Tibial nerve (tissue), 4 donors: ENCODE measurements around the gene RXYLT1. TPM values are rescaled to one million over a fixed set of nuclear protein-coding genes. Genes with fewer than 3 reads are reported as not detected.

Experiments used
- DNase-seq, 2 donors: peaks; one replicate each; pipeline ENCODE4 v3.0.0-alpha.2; 2019; ENCODE audit warnings: low spot score in 2 of 2
- H3K27ac ChIP-seq, 4 donors: fragments of 200-600 bp; sonication (generic) in 3 of 4; one replicate each; pipeline ENCODE4 v1.5.1; 2017 to 2019; ENCODE audit warnings: mild to moderate bottlenecking in 1 of 4
- H3K27me3 ChIP-seq, 2 donors: fragments of 200-600 bp; sonication (generic) in 1 of 2; one replicate each; pipeline versions ENCODE4 v1.5.1 to v1.6.0; 2017 to 2019
- H3K36me3 ChIP-seq, 3 donors: fragments of 200-600 bp; sonication (generic); one replicate each; pipeline ENCODE4 v1.5.1; 2018 to 2019
- H3K4me1 ChIP-seq, 4 donors: fragments of 200-600 bp; sonication (generic) in 3 of 4; one replicate each; pipeline ENCODE4 v1.5.1; 2017 to 2019
- H3K4me3 ChIP-seq, 4 donors: fragments of 200-600 bp; sonication (generic) in 3 of 4; one replicate each; pipeline ENCODE4 v1.5.1; 2017 to 2019; ENCODE audit warnings: mild to moderate bottlenecking in 1 of 4, moderate library complexity in 1 of 4
- H3K9me3 ChIP-seq, 4 donors: fragments of 200-600 bp; sonication (generic) in 3 of 4; one replicate each; pipeline ENCODE4 v1.5.1; 2017 to 2019
- CTCF ChIP-seq, 5 experiments: fragments of 200-600 bp in 3 of 5; fragments of 450-650 bp in 2 of 5; sonication (generic) in 3 of 5; IDR thresholded peaks; one replicate each; pipeline ENCODE4 v1.5.1; 2016 to 2019; ENCODE audit warnings: antibody characterized with exemption in 5 of 5, mild to moderate bottlenecking in 3 of 5, moderate library complexity in 2 of 5
- EP300 ChIP-seq, 2 donors: sonication (generic); formaldehyde crosslinking; IDR thresholded peaks; one replicate each; pipeline ENCODE4 v1.6.1; 2017; ENCODE audit warnings: antibody characterized with exemption in 2 of 2, mild to moderate bottlenecking in 1 of 2
- POLR2A ChIP-seq, 2 donors: fragments of 450-650 bp; IDR thresholded peaks; one replicate each; pipeline ENCODE4 v1.6.1; 2017; ENCODE audit warnings: antibody characterized with exemption in 2 of 2, mild to moderate bottlenecking in 2 of 2, moderate library complexity in 2 of 2
- WGBS, 2 donors: methylation state at CpG; one replicate each; pipeline ENCODE4 v1.1.5; 2018; 5-methylcytosine and 5-hydroxymethylcytosine counted together
- total RNA-seq, 4 donors: library from RNA; depleted of rRNA; stranded (reverse); fragments of >200 nt; gene quantifications; one replicate each; pipeline ENCODE4 v1.1.0, GENCODE V29; 2016

RXYLT1 gene
- total RNA-seq, 4 donors from 2014 or later, result 14.4 to 24.9 (median 18.1) TPM

GRCh38 chr12:63752283-63752682 lies 27.4 kb upstream of the RXYLT1 start:
- Histone ChIP-seq H3K4me3 (no peak overlapping the region), H3K9me3 (no peaks in the 10 kb centered on the region), H3K4me1 (no peaks in the 10 kb centered on the region), H3K27ac (no peak overlapping the region), H3K36me3 (no peaks in the 10 kb centered on the region), H3K27me3 (no peaks in the 10 kb centered on the region)
- TF ChIP-seq POLR2A (IDR thresholded peaks at IDR 0.05) (no peak), CTCF (IDR thresholded peaks at IDR 0.05) (no peak), EP300 (IDR thresholded peaks at IDR 0.05) (no peak)
- no peak for DNase-seq
- WGBS, 2 donors, result 21 to 35% methylated on average over 2 of the region's 2 CpGs

DNA sequence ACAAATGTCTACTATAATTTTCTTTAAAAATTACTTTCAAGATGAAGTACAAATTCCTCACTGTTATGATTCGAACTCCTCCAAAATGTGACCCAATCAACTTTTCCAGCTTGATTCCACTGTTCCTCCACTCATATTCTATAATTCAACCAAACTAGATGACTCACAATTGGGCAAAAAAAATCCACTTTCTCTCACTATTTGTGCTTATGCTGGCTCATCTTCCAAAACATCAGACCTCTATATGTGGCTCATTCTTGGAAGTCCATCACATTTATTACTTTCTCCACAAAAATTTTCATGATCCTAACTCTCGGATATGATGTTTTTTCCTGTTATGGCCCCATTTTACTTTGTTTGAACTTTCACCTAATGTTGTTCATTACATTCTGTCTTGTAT lies 26.9 kb upstream of the RXYLT1 start:
- Histone ChIP-seq H3K9me3 (no peaks in the 10 kb centered on the region), H3K27me3 (no peaks in the 10 kb centered on the region), H3K4me3 (no peak overlapping the region), H3K4me1 (no peaks in the 10 kb centered on the region), H3K27ac (no peak overlapping the region), H3K36me3 (no peaks in the 10 kb centered on the region)
- no peak for TF ChIP-seq EP300 (IDR thresholded peaks at IDR 0.05)
- no peak for TF ChIP-seq POLR2A (IDR thresholded peaks at IDR 0.05)
- TF ChIP-seq CTCF (IDR thresholded peaks at IDR 0.05), result no peak
- WGBS, 2 donors, result 85% methylated on average over 2 of the region's 2 CpGs
- no peak for DNase-seq

- no peaks in the 10 kb centered on the region for H3K36me3 ChIP-seq
- no peak overlapping the region for H3K4me3 ChIP-seq
- H3K27me3 ChIP-seq, result no peaks in the 10 kb centered on the region
- H3K9me3 ChIP-seq, result no peaks in the 10 kb centered on the region
- H3K27ac ChIP-seq, result no peak overlapping the region
- DNase-seq, result no peak
- TF ChIP-seq CTCF (IDR thresholded peaks at IDR 0.05) (no peak), EP300 (IDR thresholded peaks at IDR 0.05) (no peak), POLR2A (IDR thresholded peaks at IDR 0.05) (no peak)
- H3K4me1 ChIP-seq, result no peaks in the 10 kb centered on the region
These were observed 26.0 kb upstream of the RXYLT1 start for GRCh38 chr12:63753743-63754142.

DNA sequence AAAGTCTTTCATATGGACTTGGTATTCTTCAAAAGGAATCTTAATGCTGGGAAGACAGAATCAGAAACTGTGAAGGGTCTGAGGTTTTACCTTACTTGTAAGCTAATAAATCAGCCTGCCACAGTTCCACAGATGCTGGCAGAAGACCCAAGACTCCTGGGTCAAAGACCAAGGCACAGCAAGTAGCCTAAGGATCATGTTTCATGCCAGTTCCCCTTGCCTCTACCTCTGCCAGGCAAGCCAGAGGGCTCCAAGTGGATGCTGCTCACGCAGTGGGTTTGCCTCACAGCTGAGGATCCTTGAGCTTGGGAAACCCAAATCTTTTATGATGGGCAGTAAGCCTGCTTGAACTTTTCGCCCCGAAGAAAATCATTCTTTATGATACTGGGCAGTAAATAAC lies 15.2 kb upstream of the RXYLT1 start:
- H3K27me3 ChIP-seq, result peaks cover 0 to 6% of the 10 kb centered on the region in 2 donors
- H3K27ac ChIP-seq, result no peak overlapping the region
- peaks cover 0 to 3% (median 0%) of the 10 kb centered on the region in 4 donors for H3K9me3 ChIP-seq
- DNase-seq, result no peak
- H3K4me3 ChIP-seq, result no peak overlapping the region
- no peaks in the 10 kb centered on the region for H3K4me1 ChIP-seq
- no peaks in the 10 kb centered on the region for H3K36me3 ChIP-seq
- TF ChIP-seq EP300 (IDR thresholded peaks at IDR 0.05) (no peak), POLR2A (IDR thresholded peaks at IDR 0.05) (no peak), CTCF (IDR thresholded peaks at IDR 0.05) (no peak)
- WGBS, 2 donors, result 54 to 68% methylated on average over 3 of the region's 3 CpGs

- TF ChIP-seq CTCF (IDR thresholded peaks at IDR 0.05) (no peak), EP300 (IDR thresholded peaks at IDR 0.05) (no peak), POLR2A (IDR thresholded peaks at IDR 0.05) (no peak)
- Histone ChIP-seq H3K4me3 (no peak overlapping the region), H3K27ac (no peak overlapping the region), H3K4me1 (no peaks in the 10 kb centered on the region), H3K36me3 (no peaks in the 10 kb centered on the region), H3K9me3 (peaks cover 0 to 11% (median 0%) of the 10 kb centered on the region in 4 donors), H3K27me3 (peaks cover 0 to 6% of the 10 kb centered on the region in 2 donors)
- no peak for DNase-seq
- WGBS, 2 donors, result 78 to 82% methylated on average over 1 of the region's 1 CpG
These were observed 13.2 kb upstream of the RXYLT1 start for GRCh38 chr12:63766498-63766897.
